ENCODE results near the gene GRK2. TPM values are rescaled to one million over a fixed set of nuclear protein-coding genes. Genes with fewer than 3 reads are reported as not detected.

Gene GRK2
- polyA plus RNA-seq, 1 donor from 2014 or later: 47.3 TPM

- Histone ChIP-seq H3F3A (ENCODE audit: insufficient read depth, low read length, poor library complexity, severe bottlenecking) (no peaks in the 10 kb centered on the region), H3K27me3 (ENCODE audit: insufficient read depth, low read depth, low read length) (no peaks in the 10 kb centered on the region), H3K79me2 (replicated peaks; ENCODE audit: insufficient read depth, low read length) (no peaks in the 10 kb centered on the region)
Observed at GRCh38 chr11:67309661-67310061, 43.4 kb downstream of the GRK2 start.

GRCh38 chr11:67310246-67311050, 44.2 kb downstream of the GRK2 start:
- H3K27me3 ChIP-seq (ENCODE audit: insufficient read depth, low read depth, low read length): no peaks in the 10 kb centered on the region
- H4K20me1 ChIP-seq (ENCODE audit: insufficient read depth): no peaks in the 10 kb centered on the region
- no peak overlapping the region for H3K4me2 ChIP-seq (ENCODE audit: low read length)
- H3K9me2 ChIP-seq (ENCODE audit: insufficient read depth, low read length): no peaks in the 10 kb centered on the region
- no peaks in the 10 kb centered on the region for H3K9me3 ChIP-seq (ENCODE audit: low read length)
- no peak overlapping the region for H3K4me3 ChIP-seq (ENCODE audit: low read length)
- H3K9ac ChIP-seq (ENCODE audit: low read length): no peak overlapping the region
- no peaks in the 10 kb centered on the region for H3F3A ChIP-seq (ENCODE audit: insufficient read depth, low read length, poor library complexity, severe bottlenecking)
- H3K27ac ChIP-seq (ENCODE audit: low read length): no peak overlapping the region
- no peak overlapping the region for H2AFZ ChIP-seq (ENCODE audit: low read depth, low read length)
- no peaks in the 10 kb centered on the region for H3K36me3 ChIP-seq (ENCODE audit: insufficient read depth, low read length)
- H3K79me2 ChIP-seq (replicated peaks; ENCODE audit: insufficient read depth, low read length): no peaks in the 10 kb centered on the region
- TF ChIP-seq REST (IDR thresholded peaks at IDR 0.05; ENCODE audit: borderline replicate concordance) (no peak), POLR2AphosphoS5 (IDR thresholded peaks at IDR 0.05) (no peak), MXI1 (conservative IDR thresholded peaks at IDR 0.05; ENCODE audit: poor library complexity, severe bottlenecking) (no peak), RAD21 (conservative IDR thresholded peaks at IDR 0.05) (no peak), TAF1 (IDR thresholded peaks at IDR 0.05; ENCODE audit: low read depth) (no peak), EZH2 (IDR thresholded peaks at IDR 0.05; ENCODE audit: borderline replicate concordance, insufficient read depth, low read length, poor library complexity, severe bottlenecking) (no peak)

More at GRCh38 chr11:67309661-67310061, 43.4 kb downstream of the GRK2 start:
- no peak overlapping the region for H3K4me3 ChIP-seq (ENCODE audit: low read length)
- H3K9me2 ChIP-seq (ENCODE audit: insufficient read depth, low read length): no peaks in the 10 kb centered on the region
- no peak overlapping the region for H2AFZ ChIP-seq (ENCODE audit: low read depth, low read length)
- no peak overlapping the region for H3K4me2 ChIP-seq (ENCODE audit: low read length)
- H3K9ac ChIP-seq (ENCODE audit: low read length): no peak overlapping the region
- H3K36me3 ChIP-seq (ENCODE audit: insufficient read depth, low read length): no peaks in the 10 kb centered on the region
- H3K9me3 ChIP-seq (ENCODE audit: low read length): no peaks in the 10 kb centered on the region
- no peaks in the 10 kb centered on the region for H4K20me1 ChIP-seq (ENCODE audit: insufficient read depth)
- TF ChIP-seq MXI1 (conservative IDR thresholded peaks at IDR 0.05; ENCODE audit: poor library complexity, severe bottlenecking): no peak
- no peak overlapping the region for H3K27ac ChIP-seq (ENCODE audit: low read length)

GRCh38 chr11:67311051-67311555, 44.8 kb downstream of the GRK2 start:
- no peaks in the 10 kb centered on the region for H3K27me3 ChIP-seq (ENCODE audit: insufficient read depth, low read depth, low read length)
- no peak overlapping the region for H3K4me2 ChIP-seq (ENCODE audit: low read length)

More at GRCh38 chr11:67311051-67311555, 44.8 kb downstream of the GRK2 start:
- Histone ChIP-seq H3K9me3 (ENCODE audit: low read length) (no peaks in the 10 kb centered on the region), H2AFZ (ENCODE audit: low read depth, low read length) (no peak overlapping the region), H3K9ac (ENCODE audit: low read length) (no peak overlapping the region), H3K4me3 (ENCODE audit: low read length) (no peak overlapping the region), H3F3A (ENCODE audit: insufficient read depth, low read length, poor library complexity, severe bottlenecking) (no peaks in the 10 kb centered on the region), H3K36me3 (ENCODE audit: insufficient read depth, low read length) (no peaks in the 10 kb centered on the region), H4K20me1 (ENCODE audit: insufficient read depth) (no peaks in the 10 kb centered on the region), H3K27ac (ENCODE audit: low read length) (no peak overlapping the region), H3K79me2 (replicated peaks; ENCODE audit: insufficient read depth, low read length) (no peaks in the 10 kb centered on the region), H3K9me2 (ENCODE audit: insufficient read depth, low read length) (no peaks in the 10 kb centered on the region)
- TF ChIP-seq TAF1 (IDR thresholded peaks at IDR 0.05; ENCODE audit: low read depth) (no peak), MXI1 (conservative IDR thresholded peaks at IDR 0.05; ENCODE audit: poor library complexity, severe bottlenecking) (no peak), EP300 (conservative IDR thresholded peaks at IDR 0.05; ENCODE audit: poor library complexity, severe bottlenecking) (no peak), POLR2AphosphoS5 (IDR thresholded peaks at IDR 0.05) (no peak), CTCF (IDR thresholded peaks at IDR 0.05; ENCODE audit: poor library complexity, severe bottlenecking) (no peak), REST (IDR thresholded peaks at IDR 0.05; ENCODE audit: borderline replicate concordance) (no peak)

Measured in neural cell (in vitro differentiated cells).